ENCODE measurements around the gene WSCD2. TPM values are rescaled to one million over a fixed set of nuclear protein-coding genes. Genes with fewer than 3 reads are reported as not detected.

WSCD2 gene
- total and polyA plus RNA-seq, 2 donors (not counting 3 experiments of a cell fraction or from before 2014, with no cell fraction given) = not detected

DNA sequence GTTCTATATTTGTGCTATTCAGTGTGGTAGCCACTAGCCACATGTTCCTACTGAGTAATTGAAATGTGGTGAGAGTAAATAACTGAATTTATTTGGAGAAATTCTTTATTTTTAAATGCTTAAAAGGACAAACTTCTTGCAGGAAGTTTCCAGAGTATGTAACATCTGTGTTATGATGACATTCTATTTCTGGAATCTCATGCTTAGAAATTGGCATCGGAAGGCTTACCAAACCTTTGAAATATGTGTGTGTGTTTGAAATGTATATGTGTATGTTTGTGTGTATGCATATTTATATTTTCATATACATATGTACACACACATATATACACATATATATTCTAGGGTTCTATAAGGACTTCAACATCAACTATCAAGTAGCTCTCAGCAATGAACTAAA is 12.4 kb upstream of the WSCD2 start:
- Histone ChIP-seq H3K36me3 (ENCODE audit: control insufficient read depth in 2 of 2, extremely low read depth in 1 of 2, insufficient read depth in 2 of 2, low read length in 2 of 2) (no peaks in the 10 kb centered on the region), H3K9ac (replicated peaks; ENCODE audit: extremely low read depth, insufficient read depth, low read length) (no peak overlapping the region), H3K9me1 (replicated peaks; ENCODE audit: control insufficient read depth, extremely low read depth, insufficient read depth, low read length) (no peaks in the 10 kb centered on the region), H3K27me3 (ENCODE audit: control insufficient read depth in 2 of 2, insufficient read depth in 2 of 2, low read length in 2 of 2) (no peaks in the 10 kb centered on the region), H3K4me2 (ENCODE audit: insufficient read depth, low read length) (no peak overlapping the region), H2AFZ (ENCODE audit: low read depth, low read length) (no peak overlapping the region), H3K27ac (ENCODE audit: insufficient read depth, low read depth, low read length) (no peak overlapping the region), H3K4me1 (ENCODE audit: control insufficient read depth, extremely low read depth, insufficient read depth, low read length) (no peaks in the 10 kb centered on the region), H3K9me3 (replicated peaks; ENCODE audit: control insufficient read depth, insufficient read depth, low read length) (no peaks in the 10 kb centered on the region), H3K4me3 (replicated peaks in 1 of 3; ENCODE audit: insufficient read depth in 1 of 3, low read depth in 1 of 3, low read length in 3 of 3) (no peak overlapping the region), H3K79me2 (ENCODE audit: control insufficient read depth, insufficient read depth, low read length) (no peaks in the 10 kb centered on the region), H4K20me1 (replicated peaks; ENCODE audit: control insufficient read depth, extremely low read depth, insufficient read depth, low read length) (no peaks in the 10 kb centered on the region)
- BruUV-seq (replicated peaks) = no TSS peak
- TF ChIP-seq, protein P1, sequence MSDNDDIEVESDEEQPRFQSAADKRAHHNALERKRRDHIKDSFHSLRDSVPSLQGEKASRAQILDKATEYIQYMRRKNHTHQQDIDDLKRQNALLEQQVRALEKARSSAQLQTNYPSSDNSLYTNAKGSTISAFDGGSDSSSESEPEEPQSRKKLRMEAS (IDR thresholded peaks at IDR 0.05; ENCODE audit: insufficient read depth, insufficient read length) = no peak
- TF ChIP-seq POLR2A (IDR thresholded peaks at IDR 0.05; ENCODE audit: low read depth, low read length) = no peak
- no peak for TF ChIP-seq CTCF (IDR thresholded peaks at IDR 0.05; ENCODE audit: extremely low read depth in 1 of 2, insufficient read depth in 1 of 2, low read depth in 1 of 2, low read length in 2 of 2)
- no peak for TF ChIP-seq FOS (IDR thresholded peaks at IDR 0.05; ENCODE audit: borderline replicate concordance, insufficient read depth, low read length)
- no peak for TF ChIP-seq JUN (IDR thresholded peaks at IDR 0.05; ENCODE audit: borderline replicate concordance, insufficient read depth, insufficient read length, low read depth)
- TF ChIP-seq POLR2AphosphoS5 (IDR thresholded peaks at IDR 0.05; ENCODE audit: insufficient read depth, low read depth, low read length) = no peak
- TF ChIP-seq EZH2 (IDR thresholded peaks at IDR 0.05; ENCODE audit: borderline replicate concordance, low read depth, low read length, severe bottlenecking) = no peak
- TF ChIP-seq MYC (IDR thresholded peaks at IDR 0.05; ENCODE audit: low read depth, low read length) = no peak
- no peak for TF ChIP-seq GATA2 (IDR thresholded peaks at IDR 0.05; ENCODE audit: insufficient read depth, insufficient read length, low read depth, low read length)
- DNase-seq (ENCODE audit: low read depth, low spot score) (no peak), FAIRE-seq (no peak)
- intact Hi-C loops (cut with micrococcal nuclease) = no loop called here
- dilution Hi-C loops (cut with MboI; ENCODE audit: extremely low pct_ligation_motif_present, low sequenced_read_pairs) = no loop called here
- ChIA-PET CTCF (no interaction called here), POLR2A (no interaction called here)
